T-helper 2 cell treated with Interferon-gamma antibody and Interleukin-4, amounts not matched to agents 100 ng/mL and 5 ng/mL, for 36 hours (primary cell): ENCODE measurements around the gene HCFC1. TPM values are rescaled to one million over a fixed set of nuclear protein-coding genes. Genes with fewer than 3 reads are reported as not detected.

Experiments
- intact Hi-C: fragments of 100-400 bp; cut with micrococcal nuclease; formaldehyde crosslinking; loops from one replicate; pipeline ENCODE4 v1.15.1; 2023
- total RNA-seq: library from RNA; stranded (reverse); gene quantifications from 2 replicates; pipeline ENCODE4 v1.2.3, GENCODE V29; 2022

HCFC1 gene
- total RNA-seq, 1 donor from 2014 or later = 115 TPM

- intact Hi-C loops = no loop called here
Observed at GRCh38 chrX:153907456-153907855, 64.2 kb downstream of the HCFC1 start.

GRCh38 chrX:153906126-153906917 lies 65.3 kb downstream of the HCFC1 start:
- intact Hi-C loops = no loop called here

- intact Hi-C loops = no loop called here
Observed at GRCh38 chrX:153905481-153906095, 66.0 kb downstream of the HCFC1 start.

- intact Hi-C loops = loop anchor here (5.0 kb wide), 1 partner anchor 112 kb away; the partner anchor contains the start of genes IDH3G and SSR4
Observed at GRCh38 chrX:153903991-153904957, 67.3 kb downstream of the HCFC1 start, which contains the start of gene AVPR2. Gene AVPR2 (plus strand): TSS chrX:153904673. CDS start chrX:153905146, 473 bp downstream.

GRCh38 chrX:153903238-153903980 lies 68.2 kb downstream of the HCFC1 start:
- intact Hi-C loops = loop anchor here (5.0 kb wide), 1 partner anchor 111 kb away; the partner anchor contains the start of genes IDH3G and SSR4

- intact Hi-C loops = loop anchor here (5.0 kb wide), 1 partner anchor 110 kb away; the partner anchor contains the start of genes IDH3G and SSR4
Observed at GRCh38 chrX:153902385-153902784, 69.2 kb downstream of the HCFC1 start.

GRCh38 chrX:153901753-153902140 lies 69.9 kb downstream of the HCFC1 start:
- intact Hi-C loops = loop anchor here (5.0 kb wide), 1 partner anchor 109 kb away; the partner anchor contains the start of genes IDH3G and SSR4

GRCh38 chrX:153900831-153901752 lies 70.5 kb downstream of the HCFC1 start:
- intact Hi-C loops = loop anchor here (5.0 kb wide), 1 partner anchor 109 kb away; the partner anchor contains the start of genes IDH3G and SSR4

GRCh38 chrX:153897899-153898298 lies 73.7 kb downstream of the HCFC1 start:
- intact Hi-C loops = no loop called here

Other genes with a start within 250 kb of the HCFC1 start
- gene BCAP31, start 247.4 kb downstream of the HCFC1 start, total RNA-seq = 155 and 157 TPM in 2 replicates
- gene ABCD1, start 247.0 kb downstream of the HCFC1 start, total RNA-seq = 12.4 and 13.1 TPM in 2 replicates
- 1.2 and 1.9 TPM in 2 replicates for gene PLXNB3, start 207.6 kb downstream of the HCFC1 start, total RNA-seq
- gene SRPK3, start 190.8 kb downstream of the HCFC1 start, total RNA-seq = not detected in 2 replicates
- gene IDH3G, start 177.4 kb downstream of the HCFC1 start, total RNA-seq = 72.7 and 76.4 TPM in 2 replicates
- 287 and 297 TPM in 2 replicates for gene SSR4, start 177.2 kb downstream of the HCFC1 start, total RNA-seq
- gene PDZD4, start 141.3 kb downstream of the HCFC1 start, total RNA-seq = 0.68 and 0.70 TPM in 2 replicates
- gene L1CAM, start 85.6 kb downstream of the HCFC1 start, total RNA-seq = 6.3 and 8.5 TPM in 2 replicates
- not detected in 2 replicates for gene AVPR2, start 67.1 kb downstream of the HCFC1 start, total RNA-seq
- 245 and 265 TPM in 2 replicates for gene ARHGAP4, start 45.6 kb downstream of the HCFC1 start, total RNA-seq
- 92.1 and 94.4 TPM in 2 replicates for gene NAA10, start 36.8 kb downstream of the HCFC1 start, total RNA-seq
- 10.6 and 12.3 TPM in 2 replicates for gene RENBP, start 27.2 kb downstream of the HCFC1 start, total RNA-seq
- 4.9 and 5.9 TPM in 2 replicates for gene TMEM187, start 936 bp upstream of the HCFC1 start, total RNA-seq
- 136 and 144 TPM in 2 replicates for gene IRAK1, start 48.1 kb upstream of the HCFC1 start, total RNA-seq
- gene MECP2, start 125.9 kb upstream of the HCFC1 start, total RNA-seq = 56.7 and 61.9 TPM in 2 replicates
- not detected in 2 replicates for gene OPN1LW, start 172.4 kb upstream of the HCFC1 start, total RNA-seq
- gene OPN1MW, start 210.8 kb upstream of the HCFC1 start, total RNA-seq = not detected in 2 replicates
- gene OPN1MW2, start 247.9 kb upstream of the HCFC1 start, total RNA-seq = not detected in 2 replicates